Keratinocyte (primary cell): ENCODE data around the gene MGAT2. TPM values are rescaled to one million over a fixed set of nuclear protein-coding genes. Genes with fewer than 3 reads are reported as not detected.

ENCODE experiments used
- DNase-seq: peaks from one replicate; pipeline ENCODE4 v3.0.0-alpha.2; 2011; ENCODE audit warnings: low read depth, missing footprints, low spot score
- FAIRE-seq: peaks from 2 replicates; lab custom pipeline; 2011; peaks lifted over from hg19 to GRCh38; lab: Jason Lieb, UNC
- H2AFZ ChIP-seq: 2 replicates; pipeline ENCODE4 v1.6.0; 2012; ENCODE audit warnings: low read length, control low read depth, inconsistent platforms; ENCODE audit not compliant: control insufficient read depth
- H3K27ac ChIP-seq: 2 replicates; pipeline ENCODE4 v1.5.1; 2011; ENCODE audit warnings: low read length; ENCODE audit not compliant: control insufficient read depth, insufficient read depth
- H3K27me3 ChIP-seq: 3 replicates; pipeline ENCODE4 v1.6.0; 2011; ENCODE audit warnings: low read length; ENCODE audit not compliant: control insufficient read depth, insufficient read depth; ENCODE audit errors: extremely low read depth
- H3K36me3 ChIP-seq, 2 experiments: 2 replicates in 1 of 2; 3 replicates in 1 of 2; pipeline ENCODE4 v1.5.1; 2011; ENCODE audit warnings: low read length in 2 of 2, mild to moderate bottlenecking in 1 of 2; ENCODE audit not compliant: control insufficient read depth in 2 of 2, insufficient read depth in 2 of 2; ENCODE audit errors: extremely low read depth in 1 of 2
- H3K4me1 ChIP-seq: 3 replicates; pipeline ENCODE4 v1.5.1; 2011; ENCODE audit warnings: low read length; ENCODE audit not compliant: control insufficient read depth, insufficient read depth; ENCODE audit errors: extremely low read depth
- H3K4me2 ChIP-seq: 3 replicates; pipeline ENCODE4 v1.6.0; 2011; ENCODE audit warnings: low read depth, low read length; ENCODE audit not compliant: control insufficient read depth, insufficient read depth; ENCODE audit errors: extremely low read depth
- H3K4me3 ChIP-seq, 3 experiments: fragments of 200-600 bp in 1 of 3; sonication (generic) in 1 of 3; 2 replicates in 2 of 3; 3 replicates in 1 of 3; pipeline ENCODE4 v1.5.1; 2011 to 2016; ENCODE audit warnings: low read length in 3 of 3, mild to moderate bottlenecking in 3 of 3, control low read depth in 2 of 3, inconsistent platforms in 1 of 3, low read depth in 1 of 3, mixed read lengths in 1 of 3, mixed run types in 1 of 3, moderate library complexity in 1 of 3; ENCODE audit not compliant: control insufficient read depth in 2 of 3, insufficient read depth in 2 of 3; ENCODE audit errors: extremely low read depth in 1 of 3
- H3K79me2 ChIP-seq: 2 replicates; pipeline ENCODE4 v1.6.0; 2012; ENCODE audit warnings: low read length; ENCODE audit not compliant: control insufficient read depth, insufficient read depth
- H3K9ac ChIP-seq: 3 replicates; pipeline ENCODE4 v1.6.0; 2011; ENCODE audit warnings: low read length; ENCODE audit not compliant: control insufficient read depth, insufficient read depth; ENCODE audit errors: extremely low read depth
- H3K9me1 ChIP-seq: 3 replicates; pipeline ENCODE4 v1.6.0; 2011; ENCODE audit warnings: low read length; ENCODE audit not compliant: control insufficient read depth, insufficient read depth; ENCODE audit errors: extremely low read depth
- H3K9me3 ChIP-seq: 2 replicates; pipeline ENCODE4 v1.5.1; 2012; ENCODE audit warnings: low read depth, low read length; ENCODE audit not compliant: control insufficient read depth
- H4K20me1 ChIP-seq: 3 replicates; pipeline ENCODE4 v1.6.0; 2011; ENCODE audit warnings: low read length; ENCODE audit not compliant: control insufficient read depth, insufficient read depth; ENCODE audit errors: extremely low read depth
- EZH2 ChIP-seq: IDR thresholded peaks from one replicate; pipeline ENCODE4 v1.6.1; 2012; ENCODE audit warnings: inconsistent platforms, mild to moderate bottlenecking, low read length, moderate library complexity
- dilution Hi-C: fragments of 300-500 bp; cut with MboI; formaldehyde crosslinking; loops from one replicate; pipeline ENCODE4 v1.7.0; 2020; ENCODE audit warnings: low sequenced_read_pairs; ENCODE audit not compliant: extremely low pct_ligation_motif_present
- polyA plus RNA-seq, 5 experiments: library from polyadenylated mRNA; depleted of rRNA in 3 of 5; stranded (reverse) in 3 of 5; stranded (forward) in 1 of 5; unstranded in 1 of 5; fragments of >200 nt; gene quantifications; 1 replicate in 1 of 5; 2 replicates in 3 of 5; 3 replicates in 1 of 5; pipeline versions ENCODE4 v1.2.1 to v1.2.3, GENCODE V29; 2011 to 2012; ENCODE audit warnings: missing spikeins in 2 of 5, low read depth in 1 of 5, low replicate concordance in 1 of 5
- TF ChIP-seq, protein P1 (sequence below), 3 experiments: IDR thresholded peaks in 1 of 3; conservative IDR thresholded peaks in 1 of 3; optimal IDR thresholded peaks in 1 of 3; 2 replicates in 2 of 3; 3 replicates in 1 of 3; pipeline versions ENCODE3 to v1.5.1; 2011; ENCODE audit warnings: low read length in 3 of 3, mild to moderate bottlenecking in 3 of 3, moderate library complexity in 2 of 3, control low read depth in 1 of 3, inconsistent platforms in 1 of 3; ENCODE audit not compliant: insufficient read depth in 2 of 3; ENCODE audit errors: extremely low read depth in 1 of 3

Gene MGAT2
- polyA plus RNA-seq, 1 donor (not counting 4 experiments of a cell fraction or from before 2014, with no cell fraction given): 24.0 TPM

DNA sequence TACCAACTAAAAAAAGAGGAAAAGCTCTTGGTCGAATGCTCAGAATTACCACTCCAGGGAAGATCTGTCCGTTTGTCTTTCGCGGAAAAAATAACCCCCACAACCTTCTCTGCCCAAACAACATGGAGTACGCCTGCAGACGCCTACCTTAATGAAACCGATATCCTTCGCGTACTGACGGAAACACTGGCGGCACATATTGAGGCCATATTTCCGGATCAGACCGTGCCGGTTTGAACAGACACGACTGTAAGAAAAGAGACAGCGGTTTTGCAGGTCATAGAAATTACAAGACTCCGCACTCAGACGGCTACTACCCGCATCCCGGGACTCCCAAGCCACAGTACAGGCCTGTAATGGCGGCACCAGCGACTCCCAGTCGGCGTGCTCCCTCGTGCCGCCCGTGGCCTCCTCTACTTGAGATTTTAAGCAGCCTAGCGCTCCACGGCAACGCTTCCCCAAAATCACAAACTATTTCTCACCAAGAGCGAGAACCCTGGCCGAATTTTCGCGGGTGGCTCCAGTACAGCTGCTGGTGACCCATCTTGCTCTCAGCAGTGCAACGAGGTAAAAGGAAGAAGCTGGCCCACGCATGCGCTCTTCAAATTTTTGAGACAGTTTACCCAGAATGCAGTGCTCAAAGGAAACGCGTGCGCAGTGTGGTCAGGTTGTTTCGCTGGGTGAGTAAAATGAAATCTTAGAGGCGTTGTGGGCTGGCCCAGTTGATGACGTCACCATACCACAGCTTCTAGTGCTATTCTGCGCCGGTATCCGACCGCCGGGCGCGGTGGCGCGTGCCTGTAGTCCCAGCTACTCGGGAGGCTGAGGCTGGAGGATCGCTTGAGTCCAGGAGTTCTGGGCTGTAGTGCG, 34.6 kb upstream of the MGAT2 start, which contains the start of gene RPS29:
TSS of gene RPS29 (minus strand) at position 578 of the 870 bp plus-strand sequence. CDS start at position 544, 34 bp downstream.
- Histone ChIP-seq H3K27me3 (no peaks in the 10 kb centered on the region), H3K79me2 (peaks cover 47% of the 10 kb centered on the region), H3K4me2 (peak within 1 kb of the TSS; percentile 77), H3K4me3 (peak within 1 kb of the TSS; percentile 77 to 98 (median 88)), H2AFZ (peak within 1 kb of the TSS; percentile 71), H3K9me1 (no peaks in the 10 kb centered on the region), H3K9me3 (no peaks in the 10 kb centered on the region), H4K20me1 (peaks cover 3% of the 10 kb centered on the region), H3K9ac (peak within 1 kb of the TSS; percentile 97), H3K27ac (peak within 1 kb of the TSS; percentile 88), H3K36me3 (peaks cover 5 to 8% of the 10 kb centered on the region in 2 experiments), H3K4me1 (peaks cover 18% of the 10 kb centered on the region)
- DNase-seq (peak; percentile 95), FAIRE-seq (peak; percentile 29)
- dilution Hi-C loops: no loop called here
- TF ChIP-seq, protein P1, sequence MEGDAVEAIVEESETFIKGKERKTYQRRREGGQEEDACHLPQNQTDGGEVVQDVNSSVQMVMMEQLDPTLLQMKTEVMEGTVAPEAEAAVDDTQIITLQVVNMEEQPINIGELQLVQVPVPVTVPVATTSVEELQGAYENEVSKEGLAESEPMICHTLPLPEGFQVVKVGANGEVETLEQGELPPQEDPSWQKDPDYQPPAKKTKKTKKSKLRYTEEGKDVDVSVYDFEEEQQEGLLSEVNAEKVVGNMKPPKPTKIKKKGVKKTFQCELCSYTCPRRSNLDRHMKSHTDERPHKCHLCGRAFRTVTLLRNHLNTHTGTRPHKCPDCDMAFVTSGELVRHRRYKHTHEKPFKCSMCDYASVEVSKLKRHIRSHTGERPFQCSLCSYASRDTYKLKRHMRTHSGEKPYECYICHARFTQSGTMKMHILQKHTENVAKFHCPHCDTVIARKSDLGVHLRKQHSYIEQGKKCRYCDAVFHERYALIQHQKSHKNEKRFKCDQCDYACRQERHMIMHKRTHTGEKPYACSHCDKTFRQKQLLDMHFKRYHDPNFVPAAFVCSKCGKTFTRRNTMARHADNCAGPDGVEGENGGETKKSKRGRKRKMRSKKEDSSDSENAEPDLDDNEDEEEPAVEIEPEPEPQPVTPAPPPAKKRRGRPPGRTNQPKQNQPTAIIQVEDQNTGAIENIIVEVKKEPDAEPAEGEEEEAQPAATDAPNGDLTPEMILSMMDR (optimal IDR thresholded peaks at IDR 0.05 in 1 of 3, IDR thresholded peaks at IDR 0.05 in 1 of 3, conservative IDR thresholded peaks at IDR 0.05 in 1 of 3; ENCODE audit: extremely low read depth in 1 of 3, insufficient read depth in 2 of 3, low read length in 3 of 3): no peak
- TF ChIP-seq EZH2: no peak

DNA sequence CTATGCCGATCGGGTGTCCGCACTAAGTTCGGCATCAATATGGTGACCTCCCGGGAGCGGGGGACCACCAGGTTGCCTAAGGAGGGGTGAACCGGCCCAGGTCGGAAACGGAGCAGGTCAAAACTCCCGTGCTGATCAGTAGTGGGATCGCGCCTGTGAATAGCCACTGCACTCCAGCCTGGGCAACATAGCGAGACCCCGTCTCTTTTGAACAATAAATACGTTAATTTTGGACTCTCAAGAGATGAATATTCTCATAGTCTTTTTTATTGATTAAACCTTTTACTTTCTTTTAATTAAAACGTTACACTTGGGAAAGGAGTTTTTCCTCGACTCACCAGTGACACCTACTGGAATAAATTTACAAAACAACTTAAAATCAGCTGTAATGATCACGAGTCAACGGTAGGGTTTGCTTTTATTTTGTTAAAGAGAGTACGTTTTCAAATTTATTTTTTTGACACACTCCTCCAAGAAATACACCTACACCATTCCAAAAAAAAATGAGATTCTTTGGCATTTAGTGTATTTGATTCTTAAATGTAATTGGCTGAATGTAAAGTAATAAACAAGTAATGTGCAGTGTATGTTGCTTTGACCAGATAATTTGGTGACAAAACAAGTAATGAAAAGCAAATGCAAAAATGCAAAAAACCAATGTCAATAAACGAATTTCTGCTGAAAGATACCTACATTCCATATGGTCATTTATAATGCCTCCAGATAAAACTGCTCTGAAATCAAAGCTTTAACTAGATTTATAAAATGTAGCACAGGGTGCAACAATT, 33.7 kb upstream of the MGAT2 start:
- dilution Hi-C loops: no loop called here
- H3K9ac ChIP-seq: no peak overlapping the region
- H3K27ac ChIP-seq: no peak overlapping the region
- DNase-seq (no peak), FAIRE-seq (no peak)
- peak overlapping the region; percentile 71 for H2AFZ ChIP-seq
- peaks cover 40% of the 10 kb centered on the region for H3K79me2 ChIP-seq
- H3K9me1 ChIP-seq: no peaks in the 10 kb centered on the region
- peaks cover 3% of the 10 kb centered on the region for H4K20me1 ChIP-seq
- H3K4me1 ChIP-seq: peaks cover 12% of the 10 kb centered on the region
- H3K4me3 ChIP-seq: peak overlapping the region in 1 of 3 experiments; percentile 42
- peaks cover 5 to 8% of the 10 kb centered on the region in 2 experiments for H3K36me3 ChIP-seq
- H3K4me2 ChIP-seq: peak overlapping the region; percentile 60
- H3K27me3 ChIP-seq: no peaks in the 10 kb centered on the region
- H3K9me3 ChIP-seq: no peaks in the 10 kb centered on the region
- TF ChIP-seq EZH2: no peak
- TF ChIP-seq, protein P1 (optimal IDR thresholded peaks at IDR 0.05 in 1 of 3, IDR thresholded peaks at IDR 0.05 in 1 of 3, conservative IDR thresholded peaks at IDR 0.05 in 1 of 3; ENCODE audit: extremely low read depth in 1 of 3, insufficient read depth in 2 of 3, low read length in 3 of 3): peak in 2 of 3 experiments; percentile 52 to 76
